Pons (tissue), 1 donor: Measurements from ENCODE around the gene LTB4R.
"Not testable (repeated sequence)": the region's sequence is repeated elsewhere in the genome, so short reads cannot be mapped to it uniquely, and the experiment has no call there.

ENCODE experiments used
- DNase-seq: peaks from one replicate; pipeline ENCODE4 v3.0.0-alpha.2; 2016; ENCODE audit warnings: low spot score

LTB4R gene

GRCh38 chr14:24343795-24344660, 32.7 kb downstream of the LTB4R start:
- DNase-seq = no peak

- no peak for DNase-seq
Observed at GRCh38 chr14:24347134-24347533, 35.8 kb downstream of the LTB4R start.

GRCh38 chr14:24348186-24348585, 36.9 kb downstream of the LTB4R start:
- DNase-seq = no peak

- no peak for DNase-seq
Observed at GRCh38 chr14:24349742-24350141, 38.4 kb downstream of the LTB4R start.

- no peak for DNase-seq
Observed at GRCh38 chr14:24351517-24351916, 40.2 kb downstream of the LTB4R start.

- DNase-seq = no peak
Observed at GRCh38 chr14:24353559-24354481, 42.5 kb downstream of the LTB4R start.

- DNase-seq = not testable (repeated sequence)
Observed at GRCh38 chr14:24354482-24354825, 43.2 kb downstream of the LTB4R start.

GRCh38 chr14:24355009-24355408, 43.7 kb downstream of the LTB4R start:
- no peak for DNase-seq

GRCh38 chr14:24356208-24356607, 44.9 kb downstream of the LTB4R start:
- no peak for DNase-seq

GRCh38 chr14:24360281-24360680, 49.0 kb downstream of the LTB4R start:
- no peak for DNase-seq

- DNase-seq = peak; percentile 34
Observed at GRCh38 chr14:24361326-24361725, 50.0 kb downstream of the LTB4R start.

- DNase-seq = no peak
Observed at GRCh38 chr14:24362241-24362960, 51.1 kb downstream of the LTB4R start.

- no peak for DNase-seq
Observed at GRCh38 chr14:24363401-24363800, 52.1 kb downstream of the LTB4R start.

- no peak for DNase-seq
Observed at GRCh38 chr14:24364841-24365240, 53.5 kb downstream of the LTB4R start.

GRCh38 chr14:24365600-24366412, 54.5 kb downstream of the LTB4R start:
- peak; percentile 22 for DNase-seq

- DNase-seq = no peak
Observed at GRCh38 chr14:24366413-24366720, 55.1 kb downstream of the LTB4R start.

GRCh38 chr14:24366721-24367513, 55.6 kb downstream of the LTB4R start:
- peak; percentile 13 for DNase-seq
